SK-N-SH (cell line): Measurements from ENCODE around the gene BLZF1.
"Not testable (repeated sequence)": the region's sequence is repeated elsewhere in the genome, so short reads cannot be mapped to it uniquely, and the experiment has no call there.

Experiments
- TF ChIP-seq, protein P1 (sequence below): fragments of 200-600 bp; sonication (generic); IDR thresholded peaks from 2 replicates; pipeline ENCODE4 v1.6.1; 2017; ENCODE audit warnings: antibody characterized with exemption, mild to moderate bottlenecking, moderate library complexity
- TF ChIP-seq, protein P2 (sequence below): IDR thresholded peaks from 2 replicates; pipeline ENCODE4 v1.4.0; 2012; ENCODE audit warnings: low read depth, borderline replicate concordance
- TF ChIP-seq, protein P3 (sequence below): fragments of 150-350 bp; IDR thresholded peaks from 2 replicates; pipeline ENCODE4 v1.6.1; 2017; ENCODE audit warnings: antibody characterized with exemption, low read length, low read depth, borderline replicate concordance

DNA sequence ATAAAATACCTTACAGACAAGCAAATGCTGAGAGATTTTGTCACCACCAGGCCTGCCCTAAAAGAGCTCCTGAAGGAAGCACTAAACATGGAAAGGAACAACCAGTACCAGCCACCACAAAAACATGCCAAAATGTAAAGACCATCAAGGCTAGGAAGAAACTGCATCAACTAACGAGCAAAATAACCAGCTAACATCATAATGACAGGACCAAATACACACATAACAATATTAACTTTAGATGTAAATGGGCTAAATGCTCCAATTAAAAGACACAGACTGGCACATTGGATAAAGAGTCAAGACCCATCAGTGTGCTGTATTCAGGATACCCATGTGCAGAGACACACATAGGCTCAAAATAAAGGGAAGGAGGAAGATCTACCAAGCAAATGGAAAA lies 34.6 kb downstream of the BLZF1 start:
- TF ChIP-seq, protein P1, sequence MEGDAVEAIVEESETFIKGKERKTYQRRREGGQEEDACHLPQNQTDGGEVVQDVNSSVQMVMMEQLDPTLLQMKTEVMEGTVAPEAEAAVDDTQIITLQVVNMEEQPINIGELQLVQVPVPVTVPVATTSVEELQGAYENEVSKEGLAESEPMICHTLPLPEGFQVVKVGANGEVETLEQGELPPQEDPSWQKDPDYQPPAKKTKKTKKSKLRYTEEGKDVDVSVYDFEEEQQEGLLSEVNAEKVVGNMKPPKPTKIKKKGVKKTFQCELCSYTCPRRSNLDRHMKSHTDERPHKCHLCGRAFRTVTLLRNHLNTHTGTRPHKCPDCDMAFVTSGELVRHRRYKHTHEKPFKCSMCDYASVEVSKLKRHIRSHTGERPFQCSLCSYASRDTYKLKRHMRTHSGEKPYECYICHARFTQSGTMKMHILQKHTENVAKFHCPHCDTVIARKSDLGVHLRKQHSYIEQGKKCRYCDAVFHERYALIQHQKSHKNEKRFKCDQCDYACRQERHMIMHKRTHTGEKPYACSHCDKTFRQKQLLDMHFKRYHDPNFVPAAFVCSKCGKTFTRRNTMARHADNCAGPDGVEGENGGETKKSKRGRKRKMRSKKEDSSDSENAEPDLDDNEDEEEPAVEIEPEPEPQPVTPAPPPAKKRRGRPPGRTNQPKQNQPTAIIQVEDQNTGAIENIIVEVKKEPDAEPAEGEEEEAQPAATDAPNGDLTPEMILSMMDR = not testable (repeated sequence)
- TF ChIP-seq, protein P2, sequence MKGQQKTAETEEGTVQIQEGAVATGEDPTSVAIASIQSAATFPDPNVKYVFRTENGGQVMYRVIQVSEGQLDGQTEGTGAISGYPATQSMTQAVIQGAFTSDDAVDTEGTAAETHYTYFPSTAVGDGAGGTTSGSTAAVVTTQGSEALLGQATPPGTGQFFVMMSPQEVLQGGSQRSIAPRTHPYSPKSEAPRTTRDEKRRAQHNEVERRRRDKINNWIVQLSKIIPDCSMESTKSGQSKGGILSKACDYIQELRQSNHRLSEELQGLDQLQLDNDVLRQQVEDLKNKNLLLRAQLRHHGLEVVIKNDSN = not testable (repeated sequence)
- TF ChIP-seq, protein P3, sequence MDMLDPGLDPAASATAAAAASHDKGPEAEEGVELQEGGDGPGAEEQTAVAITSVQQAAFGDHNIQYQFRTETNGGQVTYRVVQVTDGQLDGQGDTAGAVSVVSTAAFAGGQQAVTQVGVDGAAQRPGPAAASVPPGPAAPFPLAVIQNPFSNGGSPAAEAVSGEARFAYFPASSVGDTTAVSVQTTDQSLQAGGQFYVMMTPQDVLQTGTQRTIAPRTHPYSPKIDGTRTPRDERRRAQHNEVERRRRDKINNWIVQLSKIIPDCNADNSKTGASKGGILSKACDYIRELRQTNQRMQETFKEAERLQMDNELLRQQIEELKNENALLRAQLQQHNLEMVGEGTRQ = not testable (repeated sequence)
